GM21737 (cell line): ENCODE results near the gene FBXO41.

Experiments used
- ATAC-seq: cut with Tn5 transposase; IDR thresholded peaks from one replicate; pipeline ENCODE4 v1.9.1; 2021; ENCODE audit warnings: mild to moderate bottlenecking, moderate library complexity; ENCODE audit not compliant: unreplicated experiment

FBXO41 gene

GRCh38 chr2:73250872-73251846 is 33.1 kb downstream of the FBXO41 start:
- no peak for ATAC-seq

GRCh38 chr2:73249636-73250035 is 34.6 kb downstream of the FBXO41 start:
- no peak for ATAC-seq

GRCh38 chr2:73246850-73247249 is 37.4 kb downstream of the FBXO41 start:
- ATAC-seq, result no peak

GRCh38 chr2:73244580-73244979 is 39.7 kb downstream of the FBXO41 start:
- ATAC-seq, result no peak

GRCh38 chr2:73243884-73244570 is 40.3 kb downstream of the FBXO41 start:
- ATAC-seq, result no peak

GRCh38 chr2:73239776-73240175 is 44.5 kb downstream of the FBXO41 start:
- no peak for ATAC-seq

GRCh38 chr2:73238976-73239375 is 45.3 kb downstream of the FBXO41 start:
- ATAC-seq, result no peak

- ATAC-seq, result no peak
These were observed 46.1 kb downstream of the FBXO41 start for GRCh38 chr2:73238149-73238548.

GRCh38 chr2:73237168-73237567 is 47.1 kb downstream of the FBXO41 start:
- ATAC-seq, result no peak

GRCh38 chr2:73235315-73236028 is 48.8 kb downstream of the FBXO41 start:
- ATAC-seq, result no peak

GRCh38 chr2:73233932-73234832 is 50.1 kb downstream of the FBXO41 start, which contains the start of gene CCT7:
Gene CCT7 (plus strand): TSS chr2:73234308. CDS start chr2:73234379, 71 bp downstream.
- ATAC-seq, result peak; percentile 59

GRCh38 chr2:73233154-73233931 is 50.9 kb downstream of the FBXO41 start, which contains the start of gene PRADC1:
Gene PRADC1 (minus strand): TSS chr2:73233239. CDS start chr2:73233160, 79 bp downstream.
- ATAC-seq, result peak; percentile 85

- ATAC-seq, result peak; percentile 6
These were observed 51.7 kb downstream of the FBXO41 start for GRCh38 chr2:73232403-73233153.

GRCh38 chr2:73228631-73229030 is 55.6 kb downstream of the FBXO41 start:
- ATAC-seq, result no peak

GRCh38 chr2:73227086-73227485 is 57.2 kb downstream of the FBXO41 start:
- ATAC-seq, result no peak

- no peak for ATAC-seq
These were observed 58.5 kb downstream of the FBXO41 start for GRCh38 chr2:73225513-73226360.

- ATAC-seq, result no peak
These were observed 60.5 kb downstream of the FBXO41 start for GRCh38 chr2:73223821-73224220.

GRCh38 chr2:73218298-73218697 is 66.0 kb downstream of the FBXO41 start:
- ATAC-seq, result no peak
